ENCODE data around the gene NFIA. TPM values are rescaled to one million over a fixed set of nuclear protein-coding genes. Genes with fewer than 3 reads are reported as not detected.

NFIA gene
- total and polyA plus RNA-seq, 10 of the 15 experiments (the other 5 are each of a cell fraction or from before 2014, with no cell fraction given), result 0.10 to 0.16 TPM; not detected in 8

DNA sequence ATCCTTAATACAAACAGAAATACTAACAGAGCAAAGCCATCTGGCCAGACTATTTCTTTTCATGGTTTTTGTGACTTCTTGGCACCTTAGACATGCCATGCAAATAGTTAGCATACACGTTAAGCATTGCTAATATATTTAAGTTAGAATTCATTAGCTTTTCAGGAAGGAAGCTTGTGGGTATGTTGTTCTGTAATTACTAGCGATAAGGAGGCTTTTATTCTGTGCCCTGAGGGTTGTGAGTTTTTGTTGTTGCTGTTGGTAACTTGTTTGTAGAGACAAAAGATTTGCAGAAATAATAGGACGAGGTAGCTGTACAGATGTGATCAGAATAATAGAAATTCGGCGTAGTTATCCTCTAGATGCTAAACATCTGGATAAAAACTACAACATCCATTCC is 337.3 kb downstream of the NFIA start:
- intact Hi-C loops (cut with micrococcal nuclease; ENCODE audit: unreplicated experiment) (no loop called here), in situ Hi-C loops (cut with MboI) (no loop called here)
- WGBS (ENCODE audit: insufficient coverage, insufficient replicate concordance, low lambda C conversion rate, missing lambda C conversion rate), result 20% methylated on average over 5 of the region's 5 CpGs
- ChIA-PET RAD21 (ENCODE audit: unreplicated experiment) (no interaction called here), POLR2A (no interaction called here), SMC1A (ENCODE audit: uncharacterized antibody, unreplicated experiment) (interaction anchor here (1.2 to 1.3 kb wide), 2 partner anchors 13 to 14 kb away, joined by 4 to 7 read pairs; no protein-coding TSS in a partner anchor), CTCF (no interaction called here)
- Histone ChIP-seq H2AFZ (ENCODE audit: control insufficient read depth, low read depth, low read length) (no peak overlapping the region), H3K9me3 (replicated peaks; ENCODE audit: control insufficient read depth, insufficient read depth, low read length) (no peaks in the 10 kb centered on the region), H3K79me2 (ENCODE audit: control insufficient read depth, insufficient read depth, low read length) (no peaks in the 10 kb centered on the region), H3K4me1 (ENCODE audit: control insufficient read depth, insufficient read depth, low read length) (no peaks in the 10 kb centered on the region), H3K36me3 (ENCODE audit: control insufficient read depth in 2 of 2, insufficient read depth in 2 of 2, low read length in 1 of 2) (no peaks in the 10 kb centered on the region), H3K27me3 (replicated peaks in 1 of 2; ENCODE audit: control insufficient read depth in 2 of 2, insufficient read depth in 2 of 2, low read length in 1 of 2) (no peaks in the 10 kb centered on the region; a peak in 1 of 4 replicates), H4K20me1 (ENCODE audit: control insufficient read depth, insufficient read depth) (no peaks in the 10 kb centered on the region), H3K4me2 (ENCODE audit: control insufficient read depth, insufficient read depth) (no peak overlapping the region), H3K9ac (ENCODE audit: control insufficient read depth, insufficient read depth, low read length) (no peak overlapping the region), H3K27ac (ENCODE audit: control insufficient read depth, insufficient read depth) (no peak overlapping the region), H3K4me3 (no peak overlapping the region)
- TF ChIP-seq EED (IDR thresholded peaks at IDR 0.05; ENCODE audit: low read depth), result no peak
- TF ChIP-seq, protein P1, sequence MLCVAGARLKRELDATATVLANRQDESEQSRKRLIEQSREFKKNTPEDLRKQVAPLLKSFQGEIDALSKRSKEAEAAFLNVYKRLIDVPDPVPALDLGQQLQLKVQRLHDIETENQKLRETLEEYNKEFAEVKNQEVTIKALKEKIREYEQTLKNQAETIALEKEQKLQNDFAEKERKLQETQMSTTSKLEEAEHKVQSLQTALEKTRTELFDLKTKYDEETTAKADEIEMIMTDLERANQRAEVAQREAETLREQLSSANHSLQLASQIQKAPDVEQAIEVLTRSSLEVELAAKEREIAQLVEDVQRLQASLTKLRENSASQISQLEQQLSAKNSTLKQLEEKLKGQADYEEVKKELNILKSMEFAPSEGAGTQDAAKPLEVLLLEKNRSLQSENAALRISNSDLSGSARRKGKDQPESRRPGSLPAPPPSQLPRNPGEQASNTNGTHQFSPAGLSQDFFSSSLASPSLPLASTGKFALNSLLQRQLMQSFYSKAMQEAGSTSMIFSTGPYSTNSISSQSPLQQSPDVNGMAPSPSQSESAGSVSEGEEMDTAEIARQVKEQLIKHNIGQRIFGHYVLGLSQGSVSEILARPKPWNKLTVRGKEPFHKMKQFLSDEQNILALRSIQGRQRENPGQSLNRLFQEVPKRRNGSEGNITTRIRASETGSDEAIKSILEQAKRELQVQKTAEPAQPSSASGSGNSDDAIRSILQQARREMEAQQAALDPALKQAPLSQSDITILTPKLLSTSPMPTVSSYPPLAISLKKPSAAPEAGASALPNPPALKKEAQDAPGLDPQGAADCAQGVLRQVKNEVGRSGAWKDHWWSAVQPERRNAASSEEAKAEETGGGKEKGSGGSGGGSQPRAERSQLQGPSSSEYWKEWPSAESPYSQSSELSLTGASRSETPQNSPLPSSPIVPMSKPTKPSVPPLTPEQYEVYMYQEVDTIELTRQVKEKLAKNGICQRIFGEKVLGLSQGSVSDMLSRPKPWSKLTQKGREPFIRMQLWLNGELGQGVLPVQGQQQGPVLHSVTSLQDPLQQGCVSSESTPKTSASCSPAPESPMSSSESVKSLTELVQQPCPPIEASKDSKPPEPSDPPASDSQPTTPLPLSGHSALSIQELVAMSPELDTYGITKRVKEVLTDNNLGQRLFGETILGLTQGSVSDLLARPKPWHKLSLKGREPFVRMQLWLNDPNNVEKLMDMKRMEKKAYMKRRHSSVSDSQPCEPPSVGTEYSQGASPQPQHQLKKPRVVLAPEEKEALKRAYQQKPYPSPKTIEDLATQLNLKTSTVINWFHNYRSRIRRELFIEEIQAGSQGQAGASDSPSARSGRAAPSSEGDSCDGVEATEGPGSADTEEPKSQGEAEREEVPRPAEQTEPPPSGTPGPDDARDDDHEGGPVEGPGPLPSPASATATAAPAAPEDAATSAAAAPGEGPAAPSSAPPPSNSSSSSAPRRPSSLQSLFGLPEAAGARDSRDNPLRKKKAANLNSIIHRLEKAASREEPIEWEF (IDR thresholded peaks at IDR 0.05; ENCODE audit: insufficient replicate concordance, low read depth, low read length), result no peak
- TF ChIP-seq, protein P2, sequence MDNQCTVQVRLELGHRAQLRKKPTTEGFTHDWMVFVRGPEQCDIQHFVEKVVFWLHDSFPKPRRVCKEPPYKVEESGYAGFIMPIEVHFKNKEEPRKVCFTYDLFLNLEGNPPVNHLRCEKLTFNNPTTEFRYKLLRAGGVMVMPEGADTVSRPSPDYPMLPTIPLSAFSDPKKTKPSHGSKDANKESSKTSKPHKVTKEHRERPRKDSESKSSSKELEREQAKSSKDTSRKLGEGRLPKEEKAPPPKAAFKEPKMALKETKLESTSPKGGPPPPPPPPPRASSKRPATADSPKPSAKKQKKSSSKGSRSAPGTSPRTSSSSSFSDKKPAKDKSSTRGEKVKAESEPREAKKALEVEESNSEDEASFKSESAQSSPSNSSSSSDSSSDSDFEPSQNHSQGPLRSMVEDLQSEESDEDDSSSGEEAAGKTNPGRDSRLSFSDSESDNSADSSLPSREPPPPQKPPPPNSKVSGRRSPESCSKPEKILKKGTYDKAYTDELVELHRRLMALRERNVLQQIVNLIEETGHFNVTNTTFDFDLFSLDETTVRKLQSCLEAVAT (IDR thresholded peaks at IDR 0.05), result no peak
- no peak for TF ChIP-seq MYC (IDR thresholded peaks at IDR 0.05; ENCODE audit: insufficient read depth, insufficient read length, insufficient replicate concordance, low read length, severe bottlenecking)
- TF ChIP-seq, protein P3, sequence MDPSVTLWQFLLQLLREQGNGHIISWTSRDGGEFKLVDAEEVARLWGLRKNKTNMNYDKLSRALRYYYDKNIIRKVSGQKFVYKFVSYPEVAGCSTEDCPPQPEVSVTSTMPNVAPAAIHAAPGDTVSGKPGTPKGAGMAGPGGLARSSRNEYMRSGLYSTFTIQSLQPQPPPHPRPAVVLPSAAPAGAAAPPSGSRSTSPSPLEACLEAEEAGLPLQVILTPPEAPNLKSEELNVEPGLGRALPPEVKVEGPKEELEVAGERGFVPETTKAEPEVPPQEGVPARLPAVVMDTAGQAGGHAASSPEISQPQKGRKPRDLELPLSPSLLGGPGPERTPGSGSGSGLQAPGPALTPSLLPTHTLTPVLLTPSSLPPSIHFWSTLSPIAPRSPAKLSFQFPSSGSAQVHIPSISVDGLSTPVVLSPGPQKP (IDR thresholded peaks at IDR 0.05; ENCODE audit: low read depth, low read length), result no peak
- no peak for TF ChIP-seq TCF3 (IDR thresholded peaks at IDR 0.05; ENCODE audit: borderline replicate concordance, insufficient read depth, low read depth, low read length)
- TF ChIP-seq POLR2AphosphoS5 (IDR thresholded peaks at IDR 0.05; ENCODE audit: low read length), result no peak
- no peak for TF ChIP-seq CHD2 (IDR thresholded peaks at IDR 0.05; ENCODE audit: borderline replicate concordance, low read depth, low read length)
- no peak for TF ChIP-seq PML (IDR thresholded peaks at IDR 0.05; ENCODE audit: low read length)
- no peak for TF ChIP-seq IKZF2 (IDR thresholded peaks at IDR 0.05)
- no peak for TF ChIP-seq ZSCAN29 (IDR thresholded peaks at IDR 0.05)
- no peak for TF ChIP-seq BMI1 (IDR thresholded peaks at IDR 0.05; ENCODE audit: borderline replicate concordance)
- no peak for TF ChIP-seq IRF4 (IDR thresholded peaks at IDR 0.05; ENCODE audit: low read depth, low read length)
- TF ChIP-seq, protein P4, sequence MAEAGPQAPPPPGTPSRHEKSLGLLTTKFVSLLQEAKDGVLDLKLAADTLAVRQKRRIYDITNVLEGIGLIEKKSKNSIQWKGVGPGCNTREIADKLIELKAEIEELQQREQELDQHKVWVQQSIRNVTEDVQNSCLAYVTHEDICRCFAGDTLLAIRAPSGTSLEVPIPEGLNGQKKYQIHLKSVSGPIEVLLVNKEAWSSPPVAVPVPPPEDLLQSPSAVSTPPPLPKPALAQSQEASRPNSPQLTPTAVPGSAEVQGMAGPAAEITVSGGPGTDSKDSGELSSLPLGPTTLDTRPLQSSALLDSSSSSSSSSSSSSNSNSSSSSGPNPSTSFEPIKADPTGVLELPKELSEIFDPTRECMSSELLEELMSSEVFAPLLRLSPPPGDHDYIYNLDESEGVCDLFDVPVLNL (IDR thresholded peaks at IDR 0.05; ENCODE audit: low read depth, low read length), result no peak
- FAIRE-seq, result no peak
- no peak for ATAC-seq
- no TSS peak for BruUV-seq (replicated peaks)
- no peak for DNase-seq (ENCODE audit: low read depth, low spot score)

Measured in GM12878 (cell line).